HepG2 (cell line): ENCODE data around the gene TUT4. TPM values are rescaled to one million over a fixed set of nuclear protein-coding genes. Genes with fewer than 3 reads are reported as not detected.

ENCODE experiments used
- ATAC-seq: fragments of 200-7000 bp; cut with Tn5 transposase; 3 replicates; pipeline ENCODE4 v1.9.1; 2020; ENCODE audit warnings: mild to moderate bottlenecking, moderate library complexity
- BruUV-seq: library from RNA; stranded (reverse); fragments of 400-500 nt; replicated peaks from 2 replicates; lab custom pipeline; 2021; lab: Mats Ljungman, UMichigan
- CTCF ChIA-PET: fragments of 300-600 bp; formaldehyde crosslinking; extraction: SDS; loops from one replicate; lab custom pipeline; 2021; ENCODE audit warnings: low total read pairs, inconsistent platforms, low intra/inter-chr PET ratio; lab: Yijun Ruan, JAX
- POLR2A ChIA-PET: fragments of 350-600 bp; sonication (Branson Sonifier 250); formaldehyde crosslinking; loops from one replicate; lab custom pipeline; 2020; ENCODE audit warnings: antibody characterized with exemption, inconsistent platforms; lab: Yijun Ruan, JAX
- DNase-seq: peaks from one replicate; pipeline ENCODE4 v3.0.0-alpha.2; 2015; ENCODE audit warnings: low spot score
- FAIRE-seq: peaks from 3 replicates; lab custom pipeline; 2011; peaks lifted over from hg19 to GRCh38; lab: Jason Lieb, UNC
- H2AFZ ChIP-seq: one replicate; pipeline ENCODE4 v1.6.1; 2011; ENCODE audit warnings: low read length, inconsistent platforms
- H3K27ac ChIP-seq: fragments of 300-600 bp; 3 replicates; pipeline ENCODE4 v1.8.0; 2011; ENCODE audit warnings: mixed run types, mild to moderate bottlenecking, mixed read lengths, low read length, inconsistent platforms; ENCODE audit not compliant: insufficient read depth; ENCODE audit errors: extremely low read length
- H3K27me3 ChIP-seq, 2 experiments: fragments of 200-600 bp in 1 of 2; 2 replicates in 1 of 2; 3 replicates in 1 of 2; pipeline versions ENCODE4 v1.6.0 to v1.8.0; 2011; ENCODE audit warnings: low read length in 2 of 2, mild to moderate bottlenecking in 2 of 2, moderate library complexity in 2 of 2, inconsistent platforms in 1 of 2; ENCODE audit not compliant: insufficient read depth in 2 of 2, control insufficient read depth in 1 of 2
- H3K36me3 ChIP-seq, 2 experiments: fragments of 200-600 bp in 1 of 2; replicated peaks in 1 of 2; 2 replicates in 1 of 2; 3 replicates in 1 of 2; pipeline versions ENCODE4 v1.5.1 to v1.8.0; 2011; ENCODE audit warnings: low read length in 2 of 2, inconsistent platforms in 1 of 2; ENCODE audit not compliant: insufficient read depth in 2 of 2, control insufficient read depth in 1 of 2
- H3K4me1 ChIP-seq: 2 replicates; pipeline ENCODE4 v1.5.1; 2012; ENCODE audit warnings: low read length, inconsistent platforms; ENCODE audit not compliant: insufficient read depth
- H3K4me2 ChIP-seq: 2 replicates; pipeline ENCODE4 v1.6.0; 2011; ENCODE audit warnings: low read depth, low read length, inconsistent platforms
- H3K4me3 ChIP-seq, 3 experiments: fragments of 200-600 bp in 1 of 3; sonication (generic), shearing (Covaris generic) in 1 of 3; replicated peaks in 1 of 3; 2 replicates each; pipeline ENCODE4 v1.5.1; 2011 to 2016; ENCODE audit warnings: low read length in 3 of 3, inconsistent platforms in 2 of 3, low read depth in 2 of 3, mild to moderate bottlenecking in 2 of 3, control low read depth in 1 of 3, mixed read lengths in 1 of 3; ENCODE audit not compliant: insufficient read depth in 1 of 3
- H3K79me2 ChIP-seq: one replicate; pipeline ENCODE4 v1.6.1; 2011; ENCODE audit warnings: low read length, inconsistent platforms; ENCODE audit not compliant: insufficient read depth
- H3K9ac ChIP-seq: 2 replicates; pipeline ENCODE4 v1.6.0; 2011; ENCODE audit warnings: mild to moderate bottlenecking, low read depth, low read length, inconsistent platforms; ENCODE audit not compliant: insufficient read depth
- H3K9me3 ChIP-seq: 2 replicates; pipeline ENCODE4 v1.5.1; 2012; ENCODE audit warnings: mild to moderate bottlenecking, low read length
- H4K20me1 ChIP-seq: 2 replicates; pipeline ENCODE4 v1.6.0; 2011; ENCODE audit warnings: inconsistent platforms, mild to moderate bottlenecking, low read length, moderate library complexity; ENCODE audit not compliant: insufficient read depth
- CEBPB ChIP-seq: IDR thresholded peaks from 2 replicates; pipeline ENCODE4 v1.6.1; 2011; ENCODE audit warnings: low read depth, low read length, improper control_type of control experiment, borderline replicate concordance
- HNF4A ChIP-seq: sonication (generic); formaldehyde crosslinking; IDR thresholded peaks from 2 replicates; pipeline ENCODE4 v1.4.0; 2020; ENCODE audit warnings: missing genetic modification reagents
- POGZ ChIP-seq: sonication (generic); formaldehyde crosslinking; IDR thresholded peaks from 2 replicates; pipeline ENCODE4 v1.4.0; 2020; ENCODE audit warnings: mild to moderate bottlenecking, missing genetic modification reagents
- THAP11 ChIP-seq: IDR thresholded peaks from 2 replicates; pipeline ENCODE4 v1.6.1; 2016; ENCODE audit warnings: missing biosample characterization, missing genetic modification reagents
- WGBS: methylation state at CpG from one replicate; pipeline ENCODE4 v1.1.6; 2017; ENCODE audit warnings: low lambda C conversion rate; 5-methylcytosine and 5-hydroxymethylcytosine counted together
- in situ Hi-C: cut with HindIII; loops from 2 replicates; pipeline ENCODE4 v1.10.0; 2017; ENCODE audit warnings: low pct_unique_long_range_greater_than_20kb; ENCODE audit not compliant: extremely low pct_ligation_motif_present
- intact Hi-C: fragments of 100-400 bp; cut with micrococcal nuclease; formaldehyde crosslinking; loops from one replicate; pipeline ENCODE4 v1.10.0; 2022; ENCODE audit not compliant: unreplicated experiment
- polyA plus RNA-seq, 8 experiments: library from polyadenylated mRNA; depleted of rRNA in 3 of 8; stranded (reverse) in 7 of 8; unstranded in 1 of 8; fragments of >200 nt; fragmentation: Illumina TruSeq in 4 of 8; extraction: Trizol in 4 of 8; gene quantifications; 2 replicates each; pipeline versions ENCODE4 v1.2.1 to v1.2.3, GENCODE V29; 2011 to 2016; ENCODE audit warnings: low read depth in 4 of 8, missing spikeins in 1 of 8, mixed read lengths in 1 of 8; ENCODE audit not compliant: insufficient read depth in 1 of 8
- total RNA-seq, 5 experiments: library from RNA; depleted of rRNA; stranded (reverse); fragments of >200 nt; fragmentation: Illumina TruSeq; extraction: Trizol; gene quantifications; 2 replicates each; pipeline ENCODE4 v1.2.3, GENCODE V29; 2016; ENCODE audit warnings: low read depth in 1 of 5

TUT4 gene
- total and polyA plus RNA-seq, 2 of the 13 experiments (the other 11 are each of a cell fraction or from before 2014, with no cell fraction given): 44.7 to 53.5 TPM

- TF ChIP-seq HNF4A (CRISPR knock-in tag) (peak; percentile 46), POGZ (CRISPR knock-in tag) (peak; percentile 58; the same call in 1 of the 2 replicates)
Measured at GRCh38 chr1:52544665-52545525, 8.0 kb downstream of the TUT4 start (continued).

GRCh38 chr1:52542085-52542688 lies 10.7 kb downstream of the TUT4 start:
- FAIRE-seq: no peak
- in situ Hi-C loops (no loop called here), intact Hi-C loops (no loop called here)
- POLR2A ChIA-PET: no interaction called here
- ATAC-seq: no peak
- Histone ChIP-seq H3K27me3 (no peaks in the 10 kb centered on the region), H3K4me1 (peaks cover 6% of the 10 kb centered on the region; the same call in 1 of the 2 replicates), H4K20me1 (peaks cover 30% of the 10 kb centered on the region), H3K9ac (no peak overlapping the region), H3K36me3 (peaks cover 0 to 5% of the 10 kb centered on the region in 2 experiments; a peak in 1 of 5 replicates), H3K79me2 (peaks cover 94% of the 10 kb centered on the region), H3K4me3 (no peak overlapping the region), H2AFZ (no peak overlapping the region), H3K4me2 (no peak overlapping the region), H3K9me3 (peaks cover 16% of the 10 kb centered on the region), H3K27ac (no peak overlapping the region)
- CTCF ChIA-PET: no interaction called here
- TF ChIP-seq CEBPB (0 out of 2 replicates have a peak, but pooled peaks have one; percentile 18), THAP11 (no peak)
- DNase-seq: no peak
- 98% methylated on average over 5 of the region's 5 CpGs for WGBS
- BruUV-seq: no TSS peak
